Tongue (tissue), 2 donors: Measurements from ENCODE around the gene ATP1A4. TPM values are rescaled to one million over a fixed set of nuclear protein-coding genes. Genes with fewer than 3 reads are reported as not detected.

Experiments
- DNase-seq: peaks from one replicate; pipeline ENCODE4 v3.0.0-alpha.2; 2015
- total RNA-seq: library from RNA; depleted of rRNA; stranded (reverse); fragments of >200 nt; gene quantifications from one replicate; pipeline ENCODE4 v1.2.3, GENCODE V29; 2014

The ATP1A4 gene
- total RNA-seq, 1 donor from 2014 or later: 0.62 TPM

DNA sequence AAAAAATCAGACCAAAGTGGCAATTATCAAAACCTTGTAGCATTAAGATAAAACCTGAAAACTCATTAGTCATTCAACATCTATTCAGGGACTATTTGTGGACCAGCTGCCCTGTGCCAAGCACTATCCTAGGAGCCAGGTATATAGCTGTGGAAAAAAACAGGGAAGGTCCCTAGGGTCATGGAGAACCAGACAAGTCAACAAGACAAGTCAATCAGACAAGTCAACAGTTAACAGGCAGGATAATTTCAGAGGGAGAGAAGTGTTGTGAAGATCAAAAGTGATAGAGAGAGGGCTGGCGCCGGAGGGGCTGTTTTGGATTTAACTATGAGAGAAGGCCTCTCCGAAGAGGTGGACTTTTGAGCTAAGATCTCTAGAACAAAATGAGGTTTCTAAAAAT is 3.3 kb upstream of the ATP1A4 start:
- no peak for DNase-seq

DNA sequence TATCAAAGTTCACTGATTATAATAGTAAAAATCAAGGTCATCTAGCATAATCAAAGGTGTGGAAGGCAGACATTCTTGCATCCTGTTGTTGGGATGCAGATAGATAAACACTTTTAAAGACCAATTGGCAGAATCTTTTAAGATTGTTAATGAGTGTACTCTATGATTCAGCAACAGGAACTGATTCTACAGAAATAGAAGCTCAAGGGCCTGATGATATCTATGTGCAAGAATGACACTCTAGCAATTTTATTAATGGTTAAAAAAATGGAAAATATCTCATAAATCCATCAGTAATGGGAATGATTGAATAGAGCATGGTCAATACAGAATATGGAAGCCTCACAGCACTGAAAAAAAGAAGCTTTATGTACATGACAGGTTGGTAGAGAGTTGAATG is 2.2 kb upstream of the ATP1A4 start:
- no peak for DNase-seq

DNA sequence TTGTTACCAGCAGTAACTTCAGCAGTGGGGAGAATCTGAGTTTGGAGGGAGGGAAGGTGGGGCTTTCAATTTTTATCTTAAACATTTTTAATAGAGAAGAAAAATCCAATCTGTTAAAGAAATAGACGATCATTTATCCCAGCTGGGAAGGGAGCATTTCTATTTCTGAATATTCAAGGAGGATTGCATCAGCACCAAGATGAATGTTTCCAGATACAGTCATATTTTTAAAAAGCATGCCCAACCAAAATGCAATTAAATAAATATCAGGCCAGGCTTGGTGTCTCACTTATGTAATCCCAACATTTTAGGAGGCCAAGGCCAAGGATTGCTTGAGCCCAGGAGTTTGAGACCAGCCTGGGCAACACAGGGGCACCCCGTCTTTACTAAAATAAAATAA is 1.7 kb upstream of the ATP1A4 start:
- no peak for DNase-seq

DNA sequence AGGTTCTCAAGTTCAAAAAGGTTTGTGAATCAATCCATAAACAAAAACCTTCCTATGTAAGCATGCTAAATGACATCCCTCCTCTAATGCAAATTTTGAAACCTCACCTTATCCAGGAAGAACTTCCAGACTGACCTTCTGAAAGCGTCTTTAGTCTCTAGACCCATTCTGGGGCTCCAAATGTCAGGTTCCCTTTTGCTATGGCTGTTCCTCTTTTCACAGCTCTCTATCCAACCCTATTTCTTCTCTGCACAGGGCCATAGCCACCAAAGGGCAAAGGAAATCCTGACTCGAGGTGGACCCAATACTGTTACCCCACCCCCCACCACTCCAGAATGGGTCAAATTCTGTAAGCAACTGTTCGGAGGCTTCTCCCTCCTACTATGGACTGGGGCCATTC is 3.4 kb downstream of the ATP1A4 start:
- DNase-seq: no peak

DNA sequence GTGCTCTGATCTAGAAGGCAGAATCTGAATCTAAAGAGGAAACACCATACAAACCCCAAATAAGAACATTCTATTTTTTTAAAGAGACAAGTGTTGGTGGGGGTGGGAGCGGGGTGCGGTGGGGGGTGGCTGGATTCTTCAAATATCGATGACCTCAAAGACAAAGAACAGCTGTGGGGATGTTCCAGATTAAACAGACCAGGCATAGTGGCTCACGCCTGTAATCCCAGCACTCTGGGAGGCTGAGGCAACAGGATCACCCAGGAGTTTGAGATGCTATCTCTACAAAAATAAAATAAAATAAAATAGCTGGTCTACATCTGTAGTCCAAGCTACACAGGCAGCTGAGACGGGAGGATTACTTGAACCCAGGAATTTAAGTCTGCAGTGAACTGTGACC is 5.0 kb downstream of the ATP1A4 start:
- DNase-seq: peak; percentile 12

DNA sequence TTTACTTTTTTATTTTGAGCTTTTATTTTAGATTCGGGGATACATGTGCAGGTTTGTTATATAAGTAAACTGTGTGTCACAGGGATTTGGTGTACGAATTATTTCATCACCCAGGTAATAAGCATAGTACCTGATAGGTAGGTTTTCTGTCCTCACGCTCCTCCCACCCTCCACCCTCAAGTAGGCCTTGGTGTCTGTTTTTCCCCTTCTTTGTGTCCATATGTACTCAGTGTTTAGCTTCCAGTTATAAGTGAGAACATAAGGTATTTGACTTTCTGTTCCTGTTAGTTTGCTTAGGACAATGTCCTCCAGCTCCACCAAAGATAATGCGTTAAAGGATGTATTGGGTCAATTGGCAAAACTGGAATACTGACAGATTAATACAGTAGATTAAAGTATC is 5.8 kb downstream of the ATP1A4 start:
- DNase-seq: no peak

DNA sequence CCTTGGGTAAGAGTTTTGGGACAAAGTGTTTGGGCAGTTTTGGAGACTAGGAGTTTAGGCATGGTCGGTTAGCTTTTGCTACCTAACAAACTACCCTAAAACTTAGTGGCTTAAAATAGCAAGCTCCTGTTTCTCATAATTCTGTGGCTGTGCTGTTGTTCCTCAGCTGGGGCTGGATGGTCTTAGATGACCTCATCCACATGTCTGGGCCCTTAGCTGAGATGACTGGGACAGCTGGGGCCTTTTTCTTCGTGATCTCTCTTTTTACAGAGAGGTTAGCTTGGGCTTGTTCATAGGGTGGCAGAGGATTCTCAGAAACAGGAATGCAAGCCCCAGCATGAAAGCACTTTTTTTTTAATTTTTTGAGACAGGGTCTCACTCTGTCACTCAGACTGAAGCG is 6.6 kb downstream of the ATP1A4 start:
- peak; percentile 31 for DNase-seq

DNA sequence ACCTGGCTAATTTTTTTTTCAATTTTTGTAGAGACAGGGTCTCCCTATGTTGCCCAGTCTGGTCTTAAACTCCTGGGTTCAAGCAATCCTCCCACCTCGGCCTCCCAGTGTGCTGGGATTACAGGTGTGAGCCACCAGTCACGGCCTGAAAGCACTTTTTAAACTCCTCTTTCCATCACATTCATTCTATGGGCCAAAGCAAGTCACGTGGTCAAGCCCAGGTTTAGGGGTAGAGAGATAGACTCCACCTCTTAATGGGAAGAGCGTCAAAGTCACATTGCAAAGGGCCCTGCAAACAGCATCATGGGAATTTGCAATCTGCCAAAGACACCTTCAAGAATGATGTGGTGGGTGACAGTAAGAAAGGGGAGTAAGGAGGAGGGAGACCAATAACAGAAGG is 7.1 kb downstream of the ATP1A4 start:
- no peak for DNase-seq

DNA sequence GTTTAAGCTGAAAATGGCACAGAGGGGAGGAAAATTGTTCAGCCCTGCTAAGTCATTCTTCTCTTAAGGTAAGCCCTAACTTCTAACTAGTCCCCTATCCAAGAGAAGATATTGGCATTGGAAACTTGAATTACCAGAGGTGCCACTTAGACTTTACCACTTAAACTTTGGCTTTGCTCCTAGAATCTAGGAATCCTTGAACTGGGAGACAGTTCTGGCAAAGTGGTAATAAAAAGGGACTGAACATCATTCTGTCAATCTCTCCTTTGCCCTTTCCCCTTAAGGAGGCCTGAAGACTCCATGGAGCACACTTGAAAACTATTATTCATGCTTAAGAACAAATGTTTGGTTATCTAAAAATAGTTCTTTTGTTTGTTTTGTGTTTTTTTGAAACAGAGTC is 8.4 kb downstream of the ATP1A4 start:
- DNase-seq: no peak

DNA sequence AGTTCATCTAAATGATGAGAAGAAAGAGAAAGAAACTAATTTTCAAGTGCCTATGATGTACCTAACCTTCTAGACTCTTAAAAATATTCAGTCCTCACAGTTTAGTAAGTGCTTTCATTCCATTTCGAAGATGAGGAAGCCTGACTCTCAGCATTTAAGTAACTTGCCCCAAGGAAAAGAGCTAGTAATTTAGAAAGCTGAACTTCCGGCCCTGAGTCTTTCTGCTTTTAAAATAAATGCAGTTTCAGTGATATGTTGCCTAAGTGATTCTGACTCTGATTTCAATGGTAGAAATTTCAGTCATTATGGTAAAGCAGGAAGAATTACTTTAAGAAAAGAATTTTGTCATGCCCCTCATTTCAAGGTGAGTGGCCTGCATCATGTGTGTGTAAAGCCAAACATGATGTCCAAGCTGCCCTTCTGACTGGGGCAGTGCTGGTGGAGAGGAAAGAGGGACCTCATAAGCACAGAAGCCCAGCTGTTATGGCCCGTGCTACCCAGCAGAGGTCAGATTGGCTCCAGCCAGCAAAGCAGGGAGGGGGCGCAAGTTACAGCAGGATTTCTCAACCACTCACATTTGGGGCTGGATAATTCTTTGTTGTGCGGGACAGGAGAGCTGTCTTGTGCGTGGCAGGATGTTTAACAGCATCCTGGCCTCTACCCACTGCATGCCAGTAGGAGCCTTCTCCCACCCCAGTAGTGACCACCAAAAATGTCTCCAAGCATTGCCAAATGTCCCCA is 10.7 kb downstream of the ATP1A4 start:
- DNase-seq: peak; percentile 53

DNA sequence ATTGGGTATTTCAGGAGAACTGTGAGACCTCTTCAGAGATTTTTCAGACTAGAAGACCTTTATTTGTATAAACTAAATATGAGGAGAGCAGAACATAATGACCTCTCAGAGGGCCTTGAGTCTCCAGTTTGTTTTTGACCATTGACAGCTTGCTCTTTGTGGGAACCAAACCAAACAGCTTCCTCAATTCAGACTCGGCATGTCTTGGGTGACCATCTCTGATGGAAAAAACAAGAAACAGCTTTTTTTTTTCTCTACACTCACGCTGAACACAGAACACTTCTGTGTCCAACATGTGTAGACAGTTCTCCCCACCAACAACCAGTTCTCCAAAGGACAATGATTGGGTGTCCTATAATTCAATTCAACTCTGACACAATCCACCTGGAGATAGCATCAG is 11.5 kb downstream of the ATP1A4 start:
- DNase-seq: no peak

DNA sequence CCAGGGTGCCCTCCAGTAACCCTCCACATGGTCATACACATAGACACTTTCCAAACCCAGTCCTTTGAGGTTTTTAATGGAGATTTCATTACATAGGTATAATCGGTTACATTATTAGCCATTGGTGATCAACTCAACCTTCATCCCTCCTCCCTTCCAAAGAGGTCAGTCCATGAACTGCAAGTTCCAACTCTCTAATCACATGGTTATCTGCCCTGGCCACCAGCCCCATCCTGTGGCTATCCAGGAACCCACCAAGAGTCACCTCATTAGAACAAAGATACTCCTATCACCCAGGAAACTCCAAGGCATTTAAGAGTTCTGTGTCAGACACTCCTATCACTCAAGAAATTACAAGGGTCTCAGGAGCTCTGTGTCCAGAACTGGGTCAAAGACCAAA is 12.2 kb downstream of the ATP1A4 start:
- DNase-seq: no peak

DNA sequence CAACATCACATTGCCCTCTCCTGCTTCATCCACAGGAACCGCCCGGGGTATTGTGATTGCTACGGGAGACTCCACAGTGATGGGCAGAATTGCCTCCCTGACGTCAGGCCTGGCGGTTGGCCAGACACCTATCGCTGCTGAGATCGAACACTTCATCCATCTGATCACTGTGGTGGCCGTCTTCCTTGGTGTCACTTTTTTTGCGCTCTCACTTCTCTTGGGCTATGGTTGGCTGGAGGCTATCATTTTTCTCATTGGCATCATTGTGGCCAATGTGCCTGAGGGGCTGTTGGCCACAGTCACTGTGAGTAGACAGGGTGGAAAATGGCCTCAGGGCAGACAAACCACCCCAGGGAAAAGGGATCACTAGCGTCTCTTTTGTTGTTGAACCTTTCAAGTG is 12.7 kb downstream of the ATP1A4 start:
- no peak for DNase-seq

DNA sequence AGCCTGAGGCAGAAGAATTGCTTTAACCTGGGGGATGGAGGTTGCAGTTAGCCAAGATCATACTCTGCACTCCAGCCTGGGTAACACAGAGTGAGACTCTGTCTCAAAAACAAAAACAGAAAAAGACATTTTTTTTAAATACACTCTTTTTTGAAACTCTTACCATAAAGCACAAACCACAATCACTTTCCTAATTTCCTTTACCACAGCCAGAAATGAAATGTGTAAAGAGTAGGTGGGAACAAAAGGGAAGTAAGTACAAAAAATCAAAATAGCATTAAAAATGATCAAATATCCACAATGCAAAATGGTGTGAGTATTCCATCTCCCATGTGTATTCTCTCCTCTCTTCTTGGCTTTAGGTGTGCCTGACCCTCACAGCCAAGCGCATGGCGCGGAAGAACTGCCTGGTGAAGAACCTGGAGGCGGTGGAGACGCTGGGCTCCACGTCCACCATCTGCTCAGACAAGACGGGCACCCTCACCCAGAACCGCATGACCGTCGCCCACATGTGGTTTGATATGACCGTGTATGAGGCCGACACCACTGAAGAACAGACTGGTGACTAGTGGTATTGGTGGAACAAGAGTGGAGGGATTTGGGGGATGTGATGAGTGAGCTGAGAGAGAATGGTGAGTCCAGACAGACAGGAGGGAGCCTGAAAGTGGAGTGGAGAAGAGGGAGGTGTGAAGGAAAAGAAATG is 14.9 kb downstream of the ATP1A4 start:
- no peak for DNase-seq

DNA sequence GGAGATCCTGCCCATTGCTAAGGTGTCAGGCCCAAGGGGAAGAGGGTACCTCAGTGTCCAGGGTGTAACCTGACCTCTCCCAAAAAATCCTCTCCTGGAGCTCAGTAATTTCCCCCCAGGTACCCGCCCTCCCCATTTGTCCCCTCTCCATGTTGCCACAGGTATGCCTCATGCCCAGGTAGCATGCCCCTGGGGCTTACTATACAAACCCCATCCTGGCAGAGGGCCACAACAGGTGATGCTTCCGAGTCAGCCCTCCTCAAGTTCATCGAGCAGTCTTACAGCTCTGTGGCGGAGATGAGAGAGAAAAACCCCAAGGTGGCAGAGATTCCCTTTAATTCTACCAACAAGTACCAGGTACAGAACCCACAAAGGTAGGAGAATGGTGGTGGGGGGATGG is 15.7 kb downstream of the ATP1A4 start:
- no peak for DNase-seq

DNA sequence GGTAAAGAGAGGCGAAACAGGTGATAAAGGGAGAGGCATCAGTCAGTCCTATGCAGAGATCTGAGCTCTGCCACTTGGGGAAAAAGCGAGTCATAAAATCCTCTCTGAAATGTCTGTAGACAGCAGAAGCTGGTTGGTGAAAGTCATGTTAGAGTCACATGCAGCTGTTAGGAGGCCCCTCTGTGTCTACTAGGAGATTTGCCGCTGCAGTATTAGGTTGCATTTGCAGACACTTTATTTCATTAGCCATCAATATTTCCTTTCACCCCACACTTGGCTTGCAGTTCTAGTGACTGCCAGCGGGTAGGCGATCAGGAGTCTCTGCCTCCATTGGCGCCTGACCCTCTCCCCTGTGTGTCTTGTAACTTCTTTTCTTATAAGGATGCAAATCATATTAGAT is 16.2 kb downstream of the ATP1A4 start:
- DNase-seq: peak; percentile 79

DNA sequence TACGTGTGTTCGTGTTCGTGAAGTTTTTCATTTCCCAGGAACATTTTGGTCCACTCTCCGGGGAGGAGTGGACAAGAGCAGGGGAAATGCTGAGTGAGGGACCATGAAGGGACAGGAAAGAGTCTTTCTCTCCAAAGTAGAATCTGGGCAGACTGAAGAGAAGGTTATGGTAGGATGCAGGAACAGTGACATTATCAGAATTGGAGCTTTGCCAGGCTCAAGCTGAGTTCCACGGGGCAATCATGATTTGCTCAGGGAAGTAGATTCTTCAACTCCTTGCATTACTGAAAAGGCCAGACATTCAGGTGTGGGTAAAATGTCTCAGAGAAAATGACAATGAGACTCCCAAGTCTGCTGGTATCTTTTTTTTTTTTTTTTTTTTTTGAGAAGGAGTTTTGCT is 16.6 kb downstream of the ATP1A4 start:
- peak; percentile 20 for DNase-seq

DNA sequence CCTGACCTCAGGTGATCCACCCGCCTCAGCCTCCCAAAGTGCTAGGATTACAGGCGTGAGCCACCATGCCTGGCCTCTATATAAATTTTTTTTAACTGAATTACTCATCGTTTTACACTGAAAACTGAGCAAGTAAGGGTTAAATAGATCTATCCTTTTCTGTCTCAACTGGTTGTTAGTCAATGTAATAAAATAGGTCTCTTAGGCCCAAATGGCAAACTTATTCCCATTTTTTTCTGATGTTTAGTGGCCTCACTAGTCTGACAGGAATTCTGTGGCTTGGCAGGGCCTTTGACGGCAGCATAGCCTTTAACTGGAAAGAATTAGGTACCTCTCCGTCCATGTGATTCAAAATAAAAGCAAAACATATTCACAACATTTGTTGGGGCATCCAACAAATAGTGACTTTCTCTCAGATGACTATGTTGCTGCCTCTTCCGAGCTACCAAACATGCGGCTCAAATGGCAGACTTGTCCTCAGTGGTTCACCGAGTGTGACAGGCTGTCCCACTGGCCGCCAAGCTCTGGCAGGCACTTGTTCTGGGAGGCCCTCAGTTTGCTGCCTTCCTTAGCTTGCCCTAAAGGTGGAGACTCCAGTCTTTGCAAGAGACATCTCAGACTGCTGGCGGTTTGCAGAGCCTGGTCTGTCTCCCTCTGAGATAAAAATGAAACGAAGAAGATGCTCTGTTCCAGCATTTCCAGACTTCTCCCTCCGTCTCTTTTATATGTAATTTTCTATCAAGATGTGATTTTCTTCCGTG is 17.4 kb downstream of the ATP1A4 start:
- DNase-seq: peak; percentile 43

DNA sequence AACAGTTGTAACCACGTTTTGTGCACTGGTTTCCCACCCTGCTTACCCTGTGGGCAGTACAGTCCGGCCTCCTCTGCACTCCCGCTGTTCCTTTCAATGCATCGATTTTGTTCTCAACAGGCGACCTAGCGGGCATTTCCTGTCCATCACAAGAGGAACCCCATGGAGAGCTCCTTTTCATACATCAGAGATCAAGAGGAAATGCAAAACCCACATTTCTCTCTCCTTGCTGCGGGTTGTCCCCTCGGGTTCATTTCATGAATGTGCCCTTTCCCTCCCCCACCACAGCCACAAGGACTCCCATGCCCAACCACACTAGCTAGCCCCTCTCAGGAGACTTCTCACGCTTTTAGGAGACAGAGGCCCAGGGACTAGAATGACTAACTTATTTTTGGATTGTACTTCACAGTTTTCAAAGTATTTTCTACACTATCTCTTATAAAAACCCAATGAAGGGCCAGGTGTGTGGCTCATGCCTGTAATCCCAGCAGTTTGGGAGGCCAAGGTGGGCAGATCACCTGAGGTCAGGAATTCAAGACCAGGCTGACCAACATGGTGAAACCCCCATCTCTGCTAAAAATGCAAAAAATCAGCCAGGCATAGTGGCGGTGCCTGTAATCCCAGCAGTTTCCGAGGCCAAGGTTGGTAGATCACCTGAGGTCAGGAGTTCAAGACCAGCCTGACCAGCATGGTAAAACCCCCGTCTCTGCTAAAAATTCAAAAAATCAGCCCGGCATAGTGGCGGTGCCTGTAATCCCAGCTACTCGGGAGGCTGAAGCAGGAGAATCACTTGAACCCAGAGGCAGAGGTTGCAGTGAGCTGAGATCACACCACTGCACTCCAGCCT is 18.4 kb downstream of the ATP1A4 start:
- no peak for DNase-seq

DNA sequence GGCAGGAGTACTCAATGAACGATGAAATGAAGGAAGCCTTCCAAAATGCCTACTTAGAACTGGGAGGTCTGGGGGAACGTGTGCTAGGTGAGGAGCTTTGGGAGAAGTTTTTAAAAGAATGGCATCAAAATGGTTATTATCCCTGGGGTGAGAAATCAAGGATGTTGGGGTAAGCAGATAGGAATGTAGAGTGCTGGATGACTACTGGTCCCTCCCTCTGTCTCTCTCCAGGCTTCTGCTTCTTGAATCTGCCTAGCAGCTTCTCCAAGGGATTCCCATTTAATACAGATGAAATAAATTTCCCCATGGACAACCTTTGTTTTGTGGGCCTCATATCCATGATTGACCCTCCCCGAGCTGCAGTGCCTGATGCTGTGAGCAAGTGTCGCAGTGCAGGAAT is 20.0 kb downstream of the ATP1A4 start:
- DNase-seq: no peak

DNA sequence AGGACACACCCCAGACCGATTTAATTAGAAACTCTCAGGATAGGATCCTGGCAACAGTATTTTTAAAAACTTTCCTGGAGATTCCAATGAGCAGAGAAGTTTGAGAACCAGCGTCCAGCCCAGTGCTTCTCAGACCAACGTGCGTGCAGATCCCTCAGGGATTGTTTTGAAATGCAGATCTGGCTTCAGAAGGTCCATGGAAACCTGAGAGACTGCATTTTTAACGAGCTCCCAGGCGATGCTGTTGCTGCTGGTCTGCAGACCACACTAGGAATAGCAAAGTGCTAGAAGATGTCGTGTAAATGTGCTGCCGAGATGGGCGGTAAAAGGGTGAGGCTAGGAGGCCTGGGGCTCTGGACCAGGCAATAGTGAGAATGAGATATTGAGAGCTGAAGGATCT is 20.6 kb downstream of the ATP1A4 start:
- no peak for DNase-seq

DNA sequence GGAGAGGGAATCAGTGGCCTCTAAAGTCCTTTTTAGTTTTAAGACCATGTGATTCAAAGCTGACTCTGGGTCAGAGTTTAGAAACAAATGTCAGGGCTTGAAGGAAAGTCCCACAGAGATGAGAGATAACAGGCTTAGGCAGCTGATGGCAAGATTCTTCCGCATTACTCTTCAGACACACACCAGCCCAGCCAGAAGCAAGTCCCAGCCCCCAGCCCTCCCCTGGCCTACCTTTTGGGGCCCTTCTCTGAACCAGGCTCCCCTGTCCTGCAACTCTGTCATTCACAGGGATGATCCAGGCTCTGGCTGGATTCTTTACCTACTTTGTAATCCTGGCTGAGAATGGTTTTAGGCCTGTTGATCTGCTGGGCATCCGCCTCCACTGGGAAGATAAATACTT is 25.8 kb downstream of the ATP1A4 start:
- no peak for DNase-seq

DNA sequence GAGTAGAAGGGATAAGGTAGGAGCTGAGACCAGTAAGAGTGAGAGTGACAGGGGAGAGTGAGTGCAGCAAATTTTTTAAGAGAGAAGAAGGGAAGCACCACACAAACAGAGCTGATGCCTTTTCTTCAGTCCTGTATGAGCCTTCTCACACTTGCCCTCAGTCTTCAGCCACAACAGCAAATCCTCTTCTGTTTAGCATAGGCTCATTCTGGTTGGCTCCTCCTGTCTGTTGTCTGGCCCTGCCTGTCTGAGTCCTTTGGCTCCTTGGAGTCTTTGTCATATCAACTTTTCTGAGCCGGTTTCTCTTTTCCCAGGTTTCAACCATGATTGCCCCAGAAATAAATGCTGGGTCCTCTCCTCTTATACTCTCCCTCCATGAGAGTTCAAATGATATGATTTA is 26.3 kb downstream of the ATP1A4 start:
- DNase-seq: no peak
